GM10266 (cell line): Measurements from ENCODE around the gene TMED8.
A peak's percentile ranks its signal among the peaks of the same experiment; 100 is the strongest.
"Not testable (repeated sequence)": the region's sequence is repeated elsewhere in the genome, so short reads cannot be mapped to it uniquely, and the experiment has no call there.

ENCODE experiments used
- DNase-seq: peaks from one replicate; pipeline ENCODE4 v3.0.0; 2012; ENCODE audit errors: extremely low spot score
- CTCF ChIP-seq: IDR thresholded peaks from 2 replicates; pipeline ENCODE4 v1.5.1; 2012; ENCODE audit warnings: mild to moderate bottlenecking, low read depth; ENCODE audit not compliant: control insufficient read depth, insufficient read depth; ENCODE audit errors: missing control alignments

TMED8 gene

GRCh38 chr14:77376771-77377501 is at the start of gene TMED8, which contains the start of gene SAMD15:
TSS of gene TMED8 (minus strand) at chr14:77377094. CDS start at chr14:77377053, 41 bp downstream.
TSS of gene SAMD15 (plus strand) at chr14:77377379. CDS start at chr14:77377419, 40 bp downstream.
- peak; percentile 31 for TF ChIP-seq CTCF
- peak; percentile 93 for DNase-seq

GRCh38 chr14:77426396-77426795 is 49.5 kb upstream of the TMED8 start:
- TF ChIP-seq CTCF: no peak
- DNase-seq: no peak

GRCh38 chr14:77424862-77425261 is 48.0 kb upstream of the TMED8 start:
- no peak for TF ChIP-seq CTCF
- DNase-seq: no peak

- TF ChIP-seq CTCF: no peak
- DNase-seq: no peak
Measured at GRCh38 chr14:77423423-77423822, 46.5 kb upstream of the TMED8 start, which contains the start of gene NOXRED1. TSS of gene NOXRED1 (minus strand) at chr14:77423523. CDS start at chr14:77422889, 634 bp downstream.

- TF ChIP-seq CTCF: no peak
- DNase-seq: no peak
Measured at GRCh38 chr14:77421201-77421600, 44.3 kb upstream of the TMED8 start.

- TF ChIP-seq CTCF: no peak
- no peak for DNase-seq
Measured at GRCh38 chr14:77416836-77417235, 39.9 kb upstream of the TMED8 start.

GRCh38 chr14:77416098-77416497 is 39.2 kb upstream of the TMED8 start:
- DNase-seq: not testable (repeated sequence)

- not testable (repeated sequence) for DNase-seq
Measured at GRCh38 chr14:77415403-77416030, 38.6 kb upstream of the TMED8 start.
